ENCODE data around the gene BRD1.

DNA sequence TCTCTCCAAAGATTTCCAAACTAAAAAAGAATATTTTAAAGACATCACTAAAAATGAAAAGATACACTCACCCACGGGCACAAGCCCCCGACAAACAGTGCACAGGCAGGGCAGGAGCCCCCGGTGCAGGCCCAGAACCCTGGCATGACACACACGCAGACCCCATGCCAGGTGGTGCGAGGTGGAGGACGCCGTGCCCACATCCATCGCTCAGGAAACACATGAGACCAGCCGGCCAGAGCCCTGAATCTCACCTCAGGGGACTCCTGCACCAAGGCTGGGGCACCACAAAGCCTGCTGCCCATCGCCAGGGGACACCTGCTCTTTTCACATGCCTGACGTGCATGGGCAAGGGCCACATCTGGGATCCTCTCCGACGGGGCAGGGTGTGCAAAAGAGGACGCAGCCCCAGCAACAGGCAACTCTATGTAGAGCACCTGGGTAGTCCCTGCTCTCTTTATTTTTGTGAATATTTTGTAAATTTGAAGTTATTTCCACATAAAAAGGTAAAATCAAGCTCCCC, 13.4 kb downstream of the BRD1 start:
- TF ChIP-seq, protein P1, sequence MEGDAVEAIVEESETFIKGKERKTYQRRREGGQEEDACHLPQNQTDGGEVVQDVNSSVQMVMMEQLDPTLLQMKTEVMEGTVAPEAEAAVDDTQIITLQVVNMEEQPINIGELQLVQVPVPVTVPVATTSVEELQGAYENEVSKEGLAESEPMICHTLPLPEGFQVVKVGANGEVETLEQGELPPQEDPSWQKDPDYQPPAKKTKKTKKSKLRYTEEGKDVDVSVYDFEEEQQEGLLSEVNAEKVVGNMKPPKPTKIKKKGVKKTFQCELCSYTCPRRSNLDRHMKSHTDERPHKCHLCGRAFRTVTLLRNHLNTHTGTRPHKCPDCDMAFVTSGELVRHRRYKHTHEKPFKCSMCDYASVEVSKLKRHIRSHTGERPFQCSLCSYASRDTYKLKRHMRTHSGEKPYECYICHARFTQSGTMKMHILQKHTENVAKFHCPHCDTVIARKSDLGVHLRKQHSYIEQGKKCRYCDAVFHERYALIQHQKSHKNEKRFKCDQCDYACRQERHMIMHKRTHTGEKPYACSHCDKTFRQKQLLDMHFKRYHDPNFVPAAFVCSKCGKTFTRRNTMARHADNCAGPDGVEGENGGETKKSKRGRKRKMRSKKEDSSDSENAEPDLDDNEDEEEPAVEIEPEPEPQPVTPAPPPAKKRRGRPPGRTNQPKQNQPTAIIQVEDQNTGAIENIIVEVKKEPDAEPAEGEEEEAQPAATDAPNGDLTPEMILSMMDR (IDR thresholded peaks at IDR 0.05), result no peak
- TF ChIP-seq ZFX (IDR thresholded peaks at IDR 0.05; ENCODE audit: borderline replicate concordance), result no peak

Data from 22Rv1 (cell line).